HL-60/S4 treated with retinoic acid at 250 ng/mL for 4 days and 3 days (cell line): ENCODE measurements around the gene EVI2A.

Source experiments
- in situ Hi-C: fragments of 300-500 bp; cut with MboI; formaldehyde crosslinking; loops from 2 replicates; pipeline ENCODE4 v1.7.0; 2022; ENCODE audit warnings: low sequenced_read_pairs

The EVI2A gene

GRCh38 chr17:31279401-31279800, 42.0 kb downstream of the EVI2A start:
- in situ Hi-C loops, result no loop called here

- in situ Hi-C loops, result no loop called here
These were observed 46.3 kb downstream of the EVI2A start for GRCh38 chr17:31275116-31275515.

DNA sequence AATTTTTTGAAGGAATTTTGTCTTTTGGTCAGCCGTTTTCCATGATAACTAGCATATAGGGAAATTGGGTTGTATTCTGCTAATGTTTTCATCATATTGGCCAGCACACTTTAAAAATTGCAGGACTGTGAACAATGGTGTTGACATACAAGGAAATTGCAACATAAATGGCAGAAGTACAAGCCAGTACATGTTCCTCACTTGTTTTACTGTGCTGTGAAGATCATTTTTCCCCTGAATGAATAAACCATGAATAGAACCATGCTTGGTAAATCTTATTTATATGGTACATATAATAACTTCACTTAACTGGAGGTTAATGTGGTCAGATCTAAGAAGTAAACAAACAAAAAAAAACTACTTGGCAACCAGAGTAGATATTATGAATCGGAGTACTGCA, 47.2 kb downstream of the EVI2A start:
- in situ Hi-C loops, result no loop called here

DNA sequence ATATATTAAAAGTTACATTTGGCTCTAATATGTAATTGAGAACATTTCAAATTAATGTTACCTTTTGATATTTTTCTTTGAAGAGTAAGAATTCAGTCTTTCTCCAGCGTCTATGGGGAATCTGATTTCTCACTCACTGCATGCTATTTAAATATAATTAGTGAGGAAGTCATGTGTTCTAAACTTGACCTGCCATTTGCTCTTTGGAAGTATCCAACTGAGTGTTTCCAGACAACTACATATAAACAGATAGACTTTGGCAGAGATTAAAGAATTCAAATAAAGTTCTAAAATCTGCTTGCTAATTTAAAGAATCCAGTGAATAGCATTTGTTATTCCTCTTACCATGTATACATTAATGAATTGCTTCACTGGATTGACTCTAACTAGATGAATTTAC, 47.9 kb downstream of the EVI2A start:
- in situ Hi-C loops, result no loop called here

DNA sequence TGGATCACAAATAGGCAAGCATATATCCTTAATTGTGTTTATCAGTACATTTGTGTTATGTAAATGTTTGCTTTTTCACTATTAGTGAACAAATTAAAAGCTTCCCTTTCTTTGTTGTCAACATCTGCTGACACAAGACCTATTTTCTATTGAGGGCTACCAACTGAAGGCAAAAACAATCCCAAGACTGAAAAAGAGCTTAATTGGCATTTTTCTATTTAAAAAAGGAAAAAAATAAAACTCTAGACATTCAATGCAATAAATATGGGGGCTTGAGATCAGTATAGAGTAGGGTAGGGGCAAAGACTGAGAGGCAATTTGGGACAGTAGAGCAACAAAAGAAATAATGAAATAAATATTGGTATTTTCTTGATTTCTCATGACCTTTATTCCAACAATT, 48.6 kb downstream of the EVI2A start:
- in situ Hi-C loops, result no loop called here

GRCh38 chr17:31272236-31272635, 49.2 kb downstream of the EVI2A start:
- in situ Hi-C loops, result no loop called here

- in situ Hi-C loops, result no loop called here
These were observed 51.8 kb downstream of the EVI2A start for GRCh38 chr17:31269578-31269983.

GRCh38 chr17:31269036-31269577, 52.3 kb downstream of the EVI2A start:
- in situ Hi-C loops, result no loop called here
